HL-60 (cell line): ENCODE data around the gene CDCA5.

Source experiments
- GABPA ChIP-seq: IDR thresholded peaks from 2 replicates; pipeline ENCODE4 v1.6.1; 2012; ENCODE audit warnings: low read depth
- POLR2AphosphoS5 ChIP-seq: IDR thresholded peaks from 2 replicates; pipeline ENCODE4 v1.6.1; 2012; ENCODE audit warnings: low read depth
- REST ChIP-seq: IDR thresholded peaks from 2 replicates; pipeline ENCODE4 v1.6.1; 2012; ENCODE audit warnings: low read depth; ENCODE audit not compliant: insufficient replicate concordance
- SPI1 ChIP-seq: IDR thresholded peaks from 2 replicates; pipeline ENCODE4 v1.6.1; 2012; ENCODE audit warnings: low read depth, mild to moderate bottlenecking, borderline replicate concordance
- TF ChIP-seq, protein P1 (sequence below): IDR thresholded peaks from one replicate; pipeline ENCODE4 v1.5.1; 2011; ENCODE audit warnings: low read length, control low read depth, inconsistent platforms; ENCODE audit not compliant: insufficient read depth

- TF ChIP-seq POLR2AphosphoS5 (no peak), REST (no peak), SPI1 (no peak), GABPA (no peak)
- TF ChIP-seq, protein P1, sequence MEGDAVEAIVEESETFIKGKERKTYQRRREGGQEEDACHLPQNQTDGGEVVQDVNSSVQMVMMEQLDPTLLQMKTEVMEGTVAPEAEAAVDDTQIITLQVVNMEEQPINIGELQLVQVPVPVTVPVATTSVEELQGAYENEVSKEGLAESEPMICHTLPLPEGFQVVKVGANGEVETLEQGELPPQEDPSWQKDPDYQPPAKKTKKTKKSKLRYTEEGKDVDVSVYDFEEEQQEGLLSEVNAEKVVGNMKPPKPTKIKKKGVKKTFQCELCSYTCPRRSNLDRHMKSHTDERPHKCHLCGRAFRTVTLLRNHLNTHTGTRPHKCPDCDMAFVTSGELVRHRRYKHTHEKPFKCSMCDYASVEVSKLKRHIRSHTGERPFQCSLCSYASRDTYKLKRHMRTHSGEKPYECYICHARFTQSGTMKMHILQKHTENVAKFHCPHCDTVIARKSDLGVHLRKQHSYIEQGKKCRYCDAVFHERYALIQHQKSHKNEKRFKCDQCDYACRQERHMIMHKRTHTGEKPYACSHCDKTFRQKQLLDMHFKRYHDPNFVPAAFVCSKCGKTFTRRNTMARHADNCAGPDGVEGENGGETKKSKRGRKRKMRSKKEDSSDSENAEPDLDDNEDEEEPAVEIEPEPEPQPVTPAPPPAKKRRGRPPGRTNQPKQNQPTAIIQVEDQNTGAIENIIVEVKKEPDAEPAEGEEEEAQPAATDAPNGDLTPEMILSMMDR, result no peak
These were observed 3.4 kb upstream of the CDCA5 start for GRCh38 chr11:65087216-65087615.
